GM08714 (cell line): Measurements from ENCODE around the gene RING1.

Experiments
- H3K4me3 ChIP-seq: fragments of 200-500 bp; sonication (Bioruptor generic); 2 replicates; pipeline ENCODE4 v1.5.1; 2014; ENCODE audit warnings: mild to moderate bottlenecking, low read length, inconsistent platforms
- ZNF274 ChIP-seq: IDR thresholded peaks from 2 replicates; pipeline ENCODE4 v1.6.1; 2012; ENCODE audit warnings: mild to moderate bottlenecking, low read depth, low read length

RING1 gene

DNA sequence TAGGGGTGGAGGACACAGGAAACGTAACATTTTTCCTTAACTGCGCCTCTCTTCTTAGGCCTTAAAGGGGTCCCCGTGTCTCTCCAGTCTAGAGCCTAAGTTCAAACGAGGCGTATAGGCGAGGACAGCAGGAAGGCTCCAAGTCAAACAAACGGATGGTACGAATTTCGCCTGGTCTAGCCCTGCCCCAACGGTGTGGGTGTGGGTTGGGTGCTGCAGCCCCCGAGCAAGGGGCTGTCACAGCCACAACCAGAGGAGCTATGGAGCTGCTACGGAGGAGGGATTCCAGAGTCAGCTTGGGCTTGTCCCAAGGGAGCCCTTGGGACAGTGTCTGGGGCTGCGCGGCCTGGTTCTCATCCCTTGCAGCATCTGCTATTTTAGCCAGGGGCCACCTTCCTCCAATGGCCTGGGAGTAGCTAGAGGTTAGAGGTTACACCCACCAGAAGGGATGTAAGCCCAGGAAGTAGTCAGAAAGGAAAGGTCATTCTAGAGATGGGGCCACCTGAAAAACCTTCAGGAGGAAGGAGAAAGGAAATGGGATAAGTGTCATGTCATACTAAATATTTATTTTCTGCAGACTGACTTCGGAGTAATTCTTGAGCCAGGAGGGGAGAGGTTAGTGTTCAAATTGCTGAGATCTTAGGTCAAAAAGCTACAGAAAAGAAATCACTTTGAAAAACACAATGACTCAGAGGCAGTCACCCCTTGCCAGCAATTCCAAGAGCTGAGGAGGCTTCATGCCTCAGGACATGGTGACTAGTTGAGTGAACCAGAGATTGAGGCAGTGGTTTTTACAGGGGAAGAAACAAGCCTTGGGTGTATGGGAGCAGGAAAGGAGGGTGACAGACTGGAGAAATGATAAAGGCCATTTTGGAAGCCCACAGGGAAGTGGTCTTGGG, 41.7 kb downstream of the RING1 start:
- peak overlapping the region; percentile 81 for H3K4me3 ChIP-seq
- no peak for TF ChIP-seq ZNF274

DNA sequence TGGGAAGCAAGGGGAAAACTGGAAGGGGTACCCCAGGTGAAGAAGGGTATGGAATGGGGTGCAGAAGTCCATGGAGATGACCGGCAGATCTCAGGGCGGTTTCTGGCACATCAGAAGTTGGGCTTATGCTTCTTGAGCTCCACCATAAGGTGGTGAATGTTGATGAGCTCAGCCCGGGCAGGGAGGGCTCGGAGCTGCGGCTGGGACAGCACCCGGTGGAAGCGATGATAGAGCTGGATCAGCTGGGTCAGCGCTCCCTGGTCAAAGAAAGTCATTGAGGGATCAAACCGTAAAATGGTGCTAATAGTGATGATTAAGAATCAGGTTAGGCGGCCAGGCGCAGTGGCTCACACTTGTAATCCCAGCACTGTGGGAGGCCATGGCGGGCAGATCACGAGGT, 42.4 kb downstream of the RING1 start:
- TF ChIP-seq ZNF274: no peak
- no peak overlapping the region; the same call in 1 of the 2 replicates for H3K4me3 ChIP-seq

- TF ChIP-seq ZNF274: no peak
- H3K4me3 ChIP-seq: no peak overlapping the region
Measured at GRCh38 chr6:33251395-33252012, 43.2 kb downstream of the RING1 start.

- no peak overlapping the region for H3K4me3 ChIP-seq
- no peak for TF ChIP-seq ZNF274
Measured at GRCh38 chr6:33252759-33253158, 44.5 kb downstream of the RING1 start.

GRCh38 chr6:33254591-33254990, 46.3 kb downstream of the RING1 start:
- TF ChIP-seq ZNF274: no peak
- no peak overlapping the region for H3K4me3 ChIP-seq

DNA sequence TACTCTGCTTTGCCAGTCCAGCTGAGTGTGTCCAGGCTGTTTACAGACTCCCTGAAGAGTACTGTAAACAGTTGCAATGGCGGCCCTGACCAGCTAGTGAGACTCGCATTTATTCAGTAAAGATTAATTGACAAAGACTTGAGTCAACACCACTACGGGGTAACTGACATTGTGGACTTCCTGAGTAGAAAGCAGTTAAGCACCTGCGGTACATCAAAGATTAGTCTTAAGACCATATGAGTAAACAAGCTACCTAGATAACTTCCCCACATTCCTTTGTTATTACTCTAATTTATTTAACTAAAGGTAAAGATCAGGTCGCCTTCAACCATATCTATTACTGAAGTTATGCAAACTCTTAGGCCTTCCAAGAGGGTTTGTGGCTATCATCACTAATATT, 50.7 kb downstream of the RING1 start:
- H3K4me3 ChIP-seq: no peak overlapping the region
- TF ChIP-seq ZNF274: no peak
